Activated B cell treated with CpG ODN at 0.5 μM for 24 hours (primary cell): ENCODE data around the gene WWP2. TPM values are rescaled to one million over a fixed set of nuclear protein-coding genes. Genes with fewer than 3 reads are reported as not detected.
"Not testable (repeated sequence)": the region's sequence is repeated elsewhere in the genome, so short reads cannot be mapped to it uniquely, and the experiment has no call there.

Experiments used
- ATAC-seq: fragments of 200-7000 bp; cut with Tn5 transposase; one replicate; pipeline ENCODE4 v1.10.0; 2021; ENCODE audit warnings: low read depth, mild to moderate bottlenecking, moderate library complexity
- CTCF ChIA-PET: fragments of 350-600 bp; sonication (Branson Sonifier 250); formaldehyde crosslinking; loops from one replicate; lab custom pipeline; 2021; ENCODE audit warnings: antibody characterized with exemption; lab: Charles Lee
- POLR2A ChIA-PET: fragments of 350-600 bp; sonication (Branson Sonifier 250); formaldehyde crosslinking; loops from one replicate; lab custom pipeline; 2021; ENCODE audit warnings: antibody characterized with exemption; lab: Charles Lee
- DNase-seq: peaks from one replicate; pipeline ENCODE4 v3.0.0; 2022
- H3K27ac Mint-ChIP-seq: one replicate; pipeline ENCODE4 v1.8.0; 2020; ENCODE audit warnings: mixed read lengths
- H3K27me3 Mint-ChIP-seq: one replicate; pipeline ENCODE4 v1.8.0; 2021; ENCODE audit warnings: mixed read lengths
- H3K36me3 Mint-ChIP-seq: one replicate; pipeline ENCODE4 v1.8.0; 2021; ENCODE audit warnings: low read depth, mixed read lengths
- H3K4me1 Mint-ChIP-seq: one replicate; pipeline ENCODE4 v1.8.0; 2021; ENCODE audit warnings: mixed read lengths
- H3K4me3 Mint-ChIP-seq: one replicate; pipeline ENCODE4 v1.8.0; 2020; ENCODE audit warnings: mild to moderate bottlenecking, mixed read lengths
- H3K9me3 Mint-ChIP-seq: one replicate; pipeline ENCODE4 v1.8.0; 2020; ENCODE audit warnings: mixed read lengths
- intact Hi-C: fragments of 100-400 bp; cut with micrococcal nuclease; formaldehyde crosslinking; loops from one replicate; pipeline ENCODE4 v1.15.1; 2024
- total RNA-seq: library from RNA; stranded (reverse); gene quantifications from 2 replicates; pipeline ENCODE4 v1.2.3, GENCODE V29; 2022
- TF ChIP-seq, protein P1 (sequence below): fragments of 200-600 bp; IDR thresholded peaks from one replicate; pipeline ENCODE4 v1.8.0; 2022; ENCODE audit warnings: antibody characterized with exemption, mild to moderate bottlenecking

The WWP2 gene
- total RNA-seq, 1 donor from 2014 or later = 80.8 TPM

DNA sequence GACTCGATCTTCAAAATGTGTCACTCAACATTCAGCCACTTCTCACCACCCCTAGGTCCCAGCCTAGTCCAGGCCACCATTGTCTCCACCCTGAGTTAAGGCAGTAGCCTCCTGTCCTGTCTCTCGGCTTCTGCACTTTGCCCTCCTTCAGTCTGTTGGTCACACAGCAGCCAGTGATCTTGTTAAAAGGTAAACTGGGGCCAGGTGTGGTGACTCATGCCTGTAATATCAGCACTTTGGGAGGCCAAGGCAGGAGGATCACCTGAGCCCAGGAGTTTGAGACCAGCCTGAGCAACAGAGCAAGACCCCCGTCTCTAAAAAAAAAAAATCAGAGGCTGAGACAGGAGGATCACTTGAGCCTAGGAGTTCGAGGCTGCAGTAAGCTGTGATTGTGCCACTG lies 25.8 kb downstream of the WWP2 start:
- no peak for DNase-seq
- POLR2A ChIA-PET = no interaction called here
- CTCF ChIA-PET = no interaction called here
- TF ChIP-seq, protein P1, sequence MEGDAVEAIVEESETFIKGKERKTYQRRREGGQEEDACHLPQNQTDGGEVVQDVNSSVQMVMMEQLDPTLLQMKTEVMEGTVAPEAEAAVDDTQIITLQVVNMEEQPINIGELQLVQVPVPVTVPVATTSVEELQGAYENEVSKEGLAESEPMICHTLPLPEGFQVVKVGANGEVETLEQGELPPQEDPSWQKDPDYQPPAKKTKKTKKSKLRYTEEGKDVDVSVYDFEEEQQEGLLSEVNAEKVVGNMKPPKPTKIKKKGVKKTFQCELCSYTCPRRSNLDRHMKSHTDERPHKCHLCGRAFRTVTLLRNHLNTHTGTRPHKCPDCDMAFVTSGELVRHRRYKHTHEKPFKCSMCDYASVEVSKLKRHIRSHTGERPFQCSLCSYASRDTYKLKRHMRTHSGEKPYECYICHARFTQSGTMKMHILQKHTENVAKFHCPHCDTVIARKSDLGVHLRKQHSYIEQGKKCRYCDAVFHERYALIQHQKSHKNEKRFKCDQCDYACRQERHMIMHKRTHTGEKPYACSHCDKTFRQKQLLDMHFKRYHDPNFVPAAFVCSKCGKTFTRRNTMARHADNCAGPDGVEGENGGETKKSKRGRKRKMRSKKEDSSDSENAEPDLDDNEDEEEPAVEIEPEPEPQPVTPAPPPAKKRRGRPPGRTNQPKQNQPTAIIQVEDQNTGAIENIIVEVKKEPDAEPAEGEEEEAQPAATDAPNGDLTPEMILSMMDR = no peak
- Mint-ChIP-seq H3K9me3 (no peaks in the 10 kb centered on the region), H3K27ac (no peak overlapping the region), H3K27me3 (no peaks in the 10 kb centered on the region), H3K4me1 (no peaks in the 10 kb centered on the region), H3K36me3 (peaks cover 68% of the 10 kb centered on the region), H3K4me3 (no peak overlapping the region)
- no peak for ATAC-seq
- intact Hi-C loops = no loop called here

DNA sequence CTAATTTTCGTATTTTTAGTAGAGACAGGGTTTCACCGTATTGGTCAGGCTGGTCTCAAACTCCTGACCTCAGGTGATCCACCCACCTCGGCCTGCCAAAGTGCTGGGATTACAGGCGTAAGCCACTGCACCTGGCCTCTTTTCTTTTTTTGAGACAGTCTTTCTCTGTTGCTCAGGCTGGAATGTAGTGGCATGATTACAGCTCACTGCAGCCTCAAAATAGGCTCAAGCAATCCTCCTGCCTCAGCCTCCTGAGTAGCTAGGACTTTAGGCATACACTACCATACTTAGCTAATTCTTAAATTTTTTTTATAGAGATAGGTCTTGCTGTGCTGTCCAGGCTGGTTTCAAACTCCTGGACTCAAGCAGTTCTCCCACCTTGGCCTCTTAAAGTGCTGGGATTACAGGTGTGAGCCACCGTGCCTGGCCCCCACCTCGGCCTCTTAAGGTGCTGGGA lies 29.3 kb downstream of the WWP2 start:
- ATAC-seq, H3K4me3 Mint-ChIP-seq, H3K27ac Mint-ChIP-seq, DNase-seq, H3K9me3 Mint-ChIP-seq, intact Hi-C loops, H3K4me1 Mint-ChIP-seq, H3K27me3 Mint-ChIP-seq, POLR2A ChIA-PET: not testable (repeated sequence)
- peaks cover 55% of the 10 kb centered on the region for H3K36me3 Mint-ChIP-seq
- CTCF ChIA-PET = interaction anchor here (1.7 kb wide), 1 partner anchor 139 kb away, joined by 5 read pairs; no protein-coding TSS in a partner anchor

DNA sequence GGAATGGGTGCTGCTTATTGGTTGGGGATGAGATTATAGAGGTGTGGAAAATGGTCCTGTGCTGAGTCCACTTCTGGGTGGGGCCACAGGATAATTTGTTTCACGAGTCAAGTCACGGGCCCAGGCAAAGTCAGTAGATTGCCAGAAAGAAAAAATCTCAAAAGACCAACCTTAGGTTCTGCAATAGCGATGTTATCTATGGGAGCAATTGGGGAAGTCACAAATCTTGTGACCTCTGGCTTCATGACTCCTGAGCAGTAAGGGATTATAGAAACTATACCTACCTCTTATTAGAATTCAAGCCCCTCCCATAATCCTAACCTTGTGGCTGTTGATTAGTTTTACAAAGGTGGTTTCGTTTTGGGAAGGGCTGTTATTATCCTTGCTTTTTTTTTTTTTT lies 31.4 kb downstream of the WWP2 start:
- POLR2A ChIA-PET = no interaction called here
- CTCF ChIA-PET = interaction anchor here (1.4 kb wide), 1 partner anchor 39 kb away, joined by 6 read pairs; the partner anchor contains the start of gene NOB1
- Mint-ChIP-seq H3K36me3 (peaks cover 48% of the 10 kb centered on the region), H3K27me3 (no peaks in the 10 kb centered on the region), H3K4me1 (peaks cover 10% of the 10 kb centered on the region), H3K9me3 (no peaks in the 10 kb centered on the region), H3K4me3 (no peak overlapping the region), H3K27ac (no peak overlapping the region)
- TF ChIP-seq, protein P1 = no peak
- intact Hi-C loops = no loop called here
- DNase-seq = no peak
- ATAC-seq = no peak

DNA sequence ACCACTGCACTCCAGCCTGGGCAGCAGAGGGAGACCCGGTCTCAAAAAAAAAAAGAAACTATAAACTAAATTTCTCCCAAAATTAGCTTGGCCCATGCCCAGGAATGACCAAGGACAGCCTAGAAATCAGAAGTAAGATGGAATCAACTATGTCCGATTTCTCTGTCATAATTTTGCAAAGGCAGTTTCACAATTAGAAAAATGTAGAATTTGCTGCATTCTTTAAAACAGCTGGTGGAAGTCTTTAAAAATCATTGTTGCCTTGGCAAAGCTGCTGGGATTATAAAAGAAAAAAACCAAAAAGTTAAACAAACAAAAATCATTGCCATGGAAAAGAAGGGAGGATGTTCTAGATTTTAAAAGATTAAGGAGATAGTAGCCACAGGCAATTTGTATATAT lies 32.4 kb downstream of the WWP2 start:
- TF ChIP-seq, protein P1 = no peak
- intact Hi-C loops = no loop called here
- CTCF ChIA-PET = interaction anchor here (1.0 to 2.6 kb wide), 4 partner anchors 29 to 502 kb away, joined by 3 to 20 read pairs (median 4); partner anchors contain the start of gene NOB1
- POLR2A ChIA-PET = interaction anchor here (0.6 kb wide), 2 partner anchors 21 to 32 kb away, joined by 3 read pairs; no protein-coding TSS in a partner anchor
- H3K4me3 Mint-ChIP-seq = no peak overlapping the region
- no peaks in the 10 kb centered on the region for H3K9me3 Mint-ChIP-seq
- H3K4me1 Mint-ChIP-seq = peaks cover 10% of the 10 kb centered on the region
- ATAC-seq (no peak), DNase-seq (no peak)
- no peaks in the 10 kb centered on the region for H3K27me3 Mint-ChIP-seq
- H3K36me3 Mint-ChIP-seq = peaks cover 50% of the 10 kb centered on the region
- peak overlapping the region; percentile 14 for H3K27ac Mint-ChIP-seq

DNA sequence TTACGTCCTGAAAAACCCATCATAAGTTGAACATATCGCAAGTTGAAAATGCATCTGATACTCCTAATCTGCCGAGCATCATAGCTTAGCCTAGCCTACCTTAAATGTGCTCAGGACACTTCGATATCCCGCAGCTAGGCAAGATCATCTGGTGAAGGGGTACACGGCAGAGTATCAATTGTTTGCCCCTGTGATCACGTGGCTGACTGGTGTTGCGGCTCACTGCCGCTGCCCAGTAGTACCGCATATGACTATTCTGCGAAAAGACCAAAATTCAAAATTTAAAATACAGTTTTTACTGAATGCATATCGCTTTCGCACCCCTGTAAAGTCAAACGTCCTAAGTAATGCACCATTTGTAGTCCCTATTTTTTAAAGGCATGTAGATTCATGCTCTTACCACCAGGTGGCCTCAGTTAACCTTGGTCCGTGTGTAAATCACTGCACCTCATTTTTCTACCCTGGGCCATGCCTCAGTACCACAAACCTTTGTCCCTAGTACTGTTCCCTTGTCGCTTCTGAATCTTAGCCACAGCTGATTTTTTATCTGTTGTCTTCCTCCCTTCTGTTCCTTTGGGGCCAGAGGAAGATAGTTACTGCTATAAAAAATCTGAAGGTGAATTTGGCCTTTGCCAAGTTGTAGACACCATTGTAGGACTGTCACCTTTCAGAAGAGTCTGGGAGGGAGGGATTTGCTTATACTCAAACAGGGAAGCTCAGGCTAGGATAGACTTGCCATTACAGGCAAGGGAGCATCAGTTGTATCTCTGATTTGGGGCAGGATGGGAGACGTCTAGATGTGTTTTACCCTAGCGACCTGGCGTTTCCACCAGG lies 34.4 kb downstream of the WWP2 start:
- ATAC-seq = peak; percentile 88
- no peak for DNase-seq

More for the DNA sequence above, 34.4 kb downstream of the WWP2 start:
- POLR2A ChIA-PET = no interaction called here
- CTCF ChIA-PET = interaction anchor here (1.0 to 2.6 kb wide), 4 partner anchors 10 to 133 kb away, joined by 3 to 20 read pairs (median 4); no protein-coding TSS in a partner anchor
- Mint-ChIP-seq H3K9me3 (no peaks in the 10 kb centered on the region), H3K27me3 (no peaks in the 10 kb centered on the region), H3K4me3 (no peak overlapping the region), H3K4me1 (peaks cover 10% of the 10 kb centered on the region), H3K36me3 (peaks cover 52% of the 10 kb centered on the region), H3K27ac (no peak overlapping the region)
- TF ChIP-seq, protein P1 = peak; percentile 92
- intact Hi-C loops = loop anchor here (1.0 kb wide), 4 partner anchors 12 to 857 kb away; no protein-coding TSS in a partner anchor
